A673 (cell line): ENCODE results near the gene LRRC47.

ENCODE experiments used
- CTCF ChIP-seq: fragments of 300-800, 200-600 bp; sonication (generic); conservative IDR thresholded peaks from 2 replicates; pipeline ENCODE4 v1.5.1; 2017; ENCODE audit warnings: low read depth, mild to moderate bottlenecking, antibody characterized with exemption, low read length, moderate library complexity, mixed read lengths
- EZH2 ChIP-seq: fragments of 200-600 bp; sonication (generic); IDR thresholded peaks from 2 replicates; pipeline ENCODE4 v1.6.1; 2017; ENCODE audit warnings: borderline replicate concordance, low read depth, mild to moderate bottlenecking, mixed read lengths, antibody characterized with exemption, low read length; ENCODE audit not compliant: poor library complexity, severe bottlenecking

GRCh38 chr1:3763351-3764125, 32.8 kb downstream of the LRRC47 start:
- TF ChIP-seq CTCF (no peak), EZH2 (no peak)
